OCI-LY7 (cell line): Measurements from ENCODE around the gene NDOR1. TPM values are rescaled to one million over a fixed set of nuclear protein-coding genes. Genes with fewer than 3 reads are reported as not detected.

ENCODE experiments used
- BruUV-seq: library from RNA; stranded (reverse); fragments of 400-500 nt; replicated peaks from 2 replicates; lab custom pipeline; 2021; lab: Mats Ljungman, UMichigan
- CTCF ChIA-PET: fragments of 300-600 bp; sonication (Branson Sonifier 250); formaldehyde crosslinking; loops from one replicate; lab custom pipeline; 2022; ENCODE audit warnings: antibody characterized with exemption; ENCODE audit not compliant: unreplicated experiment; lab: Charles Lee
- POLR2A ChIA-PET: fragments of 300-600 bp; sonication (Branson Sonifier 250); formaldehyde crosslinking; loops from one replicate; lab custom pipeline; 2022; ENCODE audit warnings: antibody characterized with exemption; lab: Charles Lee
- DNase-seq: peaks from one replicate; pipeline ENCODE4 v3.0.0-alpha.2; 2015; ENCODE audit warnings: low spot score
- H2AFZ ChIP-seq: fragments of 200-600 bp; sonication (generic), shearing (Covaris generic); 2 replicates; pipeline ENCODE4 v1.6.1; 2014; ENCODE audit warnings: mild to moderate bottlenecking, antibody characterized with exemption, low read length, moderate library complexity
- H3K27ac ChIP-seq: fragments of 200-600 bp; sonication (generic); 2 replicates; pipeline ENCODE4 v1.5.1; 2014; ENCODE audit warnings: mixed run types, low read depth, mild to moderate bottlenecking, moderate library complexity, low read length, inconsistent platforms; ENCODE audit not compliant: poor library complexity, severe bottlenecking
- H3K36me3 ChIP-seq: fragments of 200-600 bp; sonication (generic); 2 replicates; pipeline ENCODE4 v1.6.1; 2014; ENCODE audit warnings: mild to moderate bottlenecking, antibody characterized with exemption, low read length, moderate library complexity, mixed read lengths; ENCODE audit not compliant: insufficient read depth
- H3K4me1 ChIP-seq: fragments of 200-600 bp; sonication (generic); 2 replicates; pipeline ENCODE4 v1.5.1; 2014; ENCODE audit warnings: mild to moderate bottlenecking, low read length; ENCODE audit not compliant: insufficient read depth, poor library complexity, severe bottlenecking
- H3K4me2 ChIP-seq: fragments of 200-600 bp; sonication (generic); 2 replicates; pipeline ENCODE4 v1.6.1; 2014; ENCODE audit warnings: mild to moderate bottlenecking, low read length
- H3K4me3 ChIP-seq: fragments of 200-600 bp; sonication (generic); 2 replicates; pipeline ENCODE4 v1.5.1; 2014; ENCODE audit warnings: mild to moderate bottlenecking, low read depth, low read length; ENCODE audit not compliant: poor library complexity, severe bottlenecking
- H3K79me2 ChIP-seq: fragments of 200-600 bp; sonication (generic); 2 replicates; pipeline ENCODE4 v1.6.1; 2016; ENCODE audit warnings: low read depth, mild to moderate bottlenecking, low read length, moderate library complexity, mixed read lengths; ENCODE audit not compliant: insufficient read depth
- H3K9me2 ChIP-seq: fragments of 200-600 bp; sonication (generic); 2 replicates; pipeline ENCODE4 v1.6.1; 2016; ENCODE audit warnings: mild to moderate bottlenecking, low read length, mixed read lengths; ENCODE audit not compliant: insufficient read depth
- H3K9me3 ChIP-seq: fragments of 200-600 bp; sonication (generic); 2 replicates; pipeline ENCODE4 v1.6.1; 2014; ENCODE audit warnings: mild to moderate bottlenecking, mixed run types, low read length, mixed read lengths
- H4K20me1 ChIP-seq: fragments of 200-600 bp; sonication (generic); 2 replicates; pipeline ENCODE4 v1.6.1; 2014; ENCODE audit warnings: mild to moderate bottlenecking, antibody characterized with exemption, low read length, moderate library complexity, mixed read lengths; ENCODE audit not compliant: insufficient read depth
- CTCF ChIP-seq: fragments of 200-600 bp; sonication (generic); conservative IDR thresholded peaks from 2 replicates; pipeline ENCODE4 v1.5.1; 2014; ENCODE audit warnings: mild to moderate bottlenecking, antibody characterized with exemption, low read length, moderate library complexity, mixed read lengths
- EZH2phosphoT487 ChIP-seq: fragments of 200-600 bp; sonication (generic); IDR thresholded peaks from 2 replicates; pipeline ENCODE4 v1.6.1; 2018; ENCODE audit warnings: low read depth, borderline replicate concordance, mild to moderate bottlenecking, mixed run types, antibody characterized with exemption, low read length, moderate library complexity, mixed read lengths
- intact Hi-C: fragments of 100-400 bp; cut with micrococcal nuclease; formaldehyde crosslinking; loops from one replicate; pipeline ENCODE4 v1.10.0; 2022; ENCODE audit not compliant: unreplicated experiment
- total RNA-seq, 2 experiments: library from RNA; depleted of rRNA in 1 of 2; stranded (reverse); fragments of >200 nt in 1 of 2; shearing (Covaris generic) in 1 of 2; gene quantifications; 2 replicates each; pipeline ENCODE4 v1.2.3, GENCODE V29; 2014 to 2022

NDOR1 gene
- total RNA-seq, 2 experiments from 2014 or later, result 30.4 to 61.9 TPM

GRCh38 chr9:137253717-137254623, 48.5 kb downstream of the NDOR1 start:
- BruUV-seq, result no TSS peak
- Histone ChIP-seq H3K4me1 (peaks cover 53% of the 10 kb centered on the region), H3K9me3 (no peaks in the 10 kb centered on the region), H4K20me1 (peaks cover 5% of the 10 kb centered on the region; the same call in 1 of the 2 replicates), H2AFZ (no peak overlapping the region; the same call in 1 of the 2 replicates), H3K4me3 (peak overlapping the region; percentile 98), H3K79me2 (peaks cover 23% of the 10 kb centered on the region), H3K9me2 (no peaks in the 10 kb centered on the region), H3K4me2 (peak overlapping the region; percentile 94), H3K36me3 (peaks cover 32% of the 10 kb centered on the region), H3K27ac (peak overlapping the region; percentile 58)
- POLR2A ChIA-PET, result interaction anchor here (0.7 to 4.4 kb wide), 9 partner anchors 12 to 124 kb away, joined by 3 to 26 read pairs (median 4); partner anchors contain the start of gene TUBB4B
- DNase-seq, result no peak
- intact Hi-C loops, result no loop called here
- CTCF ChIA-PET, result interaction anchor here (0.6 kb wide), 1 partner anchor 190 kb away, joined by 3 read pairs; no protein-coding TSS in a partner anchor
- no peak for TF ChIP-seq CTCF
- no peak for TF ChIP-seq EZH2phosphoT487

- peak within 1 kb of the TSS; percentile 62 for H3K27ac ChIP-seq
Measured at GRCh38 chr9:137254624-137255447, 49.3 kb downstream of the NDOR1 start, which contains the start of gene NELFB. Gene NELFB, plus strand, starts transcription at chr9:137255327.

More at GRCh38 chr9:137254624-137255447, 49.3 kb downstream of the NDOR1 start, which contains the start of gene NELFB:
- H3K79me2 ChIP-seq, result peaks cover 24% of the 10 kb centered on the region
- H4K20me1 ChIP-seq, result peaks cover 5% of the 10 kb centered on the region; the same call in 1 of the 2 replicates
- H3K36me3 ChIP-seq, result peaks cover 36% of the 10 kb centered on the region
- H3K4me3 ChIP-seq, result peak within 1 kb of the TSS; percentile 98
- TF ChIP-seq CTCF (no peak), EZH2phosphoT487 (no peak)
- ChIA-PET CTCF (interaction anchor here (0.6 kb wide), 1 partner anchor 191 kb away, joined by 3 read pairs; no protein-coding TSS in a partner anchor), POLR2A (interaction anchor here (0.7 to 4.4 kb wide), 8 partner anchors 12 to 125 kb away, joined by 3 to 26 read pairs (median 6); partner anchors contain the start of gene TUBB4B)
- no peaks in the 10 kb centered on the region for H3K9me3 ChIP-seq
- intact Hi-C loops, result loop anchor here (1.0 kb wide), 1 partner anchor 14 kb away; the partner anchor contains the start of gene TUBB4B
- peak within 1 kb of the TSS; percentile 94 for H3K4me2 ChIP-seq
- H3K9me2 ChIP-seq, result no peaks in the 10 kb centered on the region
- no TSS peak for BruUV-seq
- peak; percentile 92 for DNase-seq
- peaks cover 53% of the 10 kb centered on the region for H3K4me1 ChIP-seq
- H2AFZ ChIP-seq, result peak within 1 kb of the TSS; percentile 76
